Activated B cell treated with CpG ODN at 0.5 μM for 24 hours (primary cell): ENCODE results near the gene SHC2. TPM values are rescaled to one million over a fixed set of nuclear protein-coding genes. Genes with fewer than 3 reads are reported as not detected.

Experiments used
- ATAC-seq: fragments of 200-7000 bp; cut with Tn5 transposase; one replicate; pipeline ENCODE4 v1.10.0; 2021; ENCODE audit warnings: low read depth, mild to moderate bottlenecking, moderate library complexity
- CTCF ChIA-PET: fragments of 350-600 bp; sonication (Branson Sonifier 250); formaldehyde crosslinking; loops from one replicate; lab custom pipeline; 2021; ENCODE audit warnings: antibody characterized with exemption; lab: Charles Lee
- POLR2A ChIA-PET: fragments of 350-600 bp; sonication (Branson Sonifier 250); formaldehyde crosslinking; loops from one replicate; lab custom pipeline; 2021; ENCODE audit warnings: antibody characterized with exemption; lab: Charles Lee
- DNase-seq: peaks from one replicate; pipeline ENCODE4 v3.0.0; 2022
- H3K27ac Mint-ChIP-seq: one replicate; pipeline ENCODE4 v1.8.0; 2020; ENCODE audit warnings: mixed read lengths
- H3K27me3 Mint-ChIP-seq: one replicate; pipeline ENCODE4 v1.8.0; 2021; ENCODE audit warnings: mixed read lengths
- H3K36me3 Mint-ChIP-seq: one replicate; pipeline ENCODE4 v1.8.0; 2021; ENCODE audit warnings: low read depth, mixed read lengths
- H3K4me1 Mint-ChIP-seq: one replicate; pipeline ENCODE4 v1.8.0; 2021; ENCODE audit warnings: mixed read lengths
- H3K4me3 Mint-ChIP-seq: one replicate; pipeline ENCODE4 v1.8.0; 2020; ENCODE audit warnings: mild to moderate bottlenecking, mixed read lengths
- H3K9me3 Mint-ChIP-seq: one replicate; pipeline ENCODE4 v1.8.0; 2020; ENCODE audit warnings: mixed read lengths
- CTCF ChIP-seq: fragments of 200-600 bp; IDR thresholded peaks from one replicate; pipeline ENCODE4 v1.8.0; 2022; ENCODE audit warnings: antibody characterized with exemption, mild to moderate bottlenecking
- intact Hi-C: fragments of 100-400 bp; cut with micrococcal nuclease; formaldehyde crosslinking; loops from one replicate; pipeline ENCODE4 v1.15.1; 2024
- total RNA-seq: library from RNA; stranded (reverse); gene quantifications from 2 replicates; pipeline ENCODE4 v1.2.3, GENCODE V29; 2022

The SHC2 gene
- total RNA-seq, 1 donor from 2014 or later: not detected

GRCh38 chr19:437041-437440, 23.8 kb downstream of the SHC2 start:
- intact Hi-C loops: no loop called here
- Mint-ChIP-seq H3K36me3 (no peaks in the 10 kb centered on the region), H3K27ac (no peak overlapping the region), H3K9me3 (no peaks in the 10 kb centered on the region), H3K4me3 (no peak overlapping the region), H3K4me1 (no peaks in the 10 kb centered on the region), H3K27me3 (peaks cover 15% of the 10 kb centered on the region)
- CTCF ChIA-PET: no interaction called here
- DNase-seq (no peak), ATAC-seq (no peak)
- TF ChIP-seq CTCF: no peak
- POLR2A ChIA-PET: no interaction called here

GRCh38 chr19:436413-436950, 24.4 kb downstream of the SHC2 start:
- intact Hi-C loops: no loop called here
- TF ChIP-seq CTCF: no peak
- Mint-ChIP-seq H3K27me3 (peaks cover 15% of the 10 kb centered on the region), H3K36me3 (no peaks in the 10 kb centered on the region), H3K4me3 (no peak overlapping the region), H3K27ac (no peak overlapping the region), H3K9me3 (no peaks in the 10 kb centered on the region), H3K4me1 (no peaks in the 10 kb centered on the region)
- no peak for ATAC-seq
- POLR2A ChIA-PET: no interaction called here
- no peak for DNase-seq
- CTCF ChIA-PET: no interaction called here

- H3K9me3 Mint-ChIP-seq: no peaks in the 10 kb centered on the region
- intact Hi-C loops: no loop called here
These were observed 25.0 kb downstream of the SHC2 start for GRCh38 chr19:435707-436412.

GRCh38 chr19:435056-435706, 25.7 kb downstream of the SHC2 start:
- intact Hi-C loops: no loop called here
- CTCF ChIA-PET: no interaction called here
- Mint-ChIP-seq H3K27me3 (peaks cover 14% of the 10 kb centered on the region), H3K9me3 (no peaks in the 10 kb centered on the region), H3K4me3 (no peak overlapping the region), H3K4me1 (no peaks in the 10 kb centered on the region), H3K27ac (no peak overlapping the region), H3K36me3 (no peaks in the 10 kb centered on the region)
- ATAC-seq (no peak), DNase-seq (no peak)
- POLR2A ChIA-PET: no interaction called here
- no peak for TF ChIP-seq CTCF

More at GRCh38 chr19:435707-436412, 25.0 kb downstream of the SHC2 start:
- H3K27me3 Mint-ChIP-seq: peaks cover 15% of the 10 kb centered on the region
- no peak overlapping the region for H3K27ac Mint-ChIP-seq
- no peak overlapping the region for H3K4me3 Mint-ChIP-seq
- H3K4me1 Mint-ChIP-seq: no peaks in the 10 kb centered on the region
- TF ChIP-seq CTCF: no peak
- DNase-seq: no peak
- CTCF ChIA-PET: no interaction called here
- no peak for ATAC-seq
- H3K36me3 Mint-ChIP-seq: no peaks in the 10 kb centered on the region
- POLR2A ChIA-PET: no interaction called here

GRCh38 chr19:434152-434960, 26.5 kb downstream of the SHC2 start:
- Mint-ChIP-seq H3K27me3 (peaks cover 10% of the 10 kb centered on the region), H3K27ac (no peak overlapping the region), H3K4me3 (no peak overlapping the region), H3K36me3 (no peaks in the 10 kb centered on the region), H3K9me3 (no peaks in the 10 kb centered on the region), H3K4me1 (no peaks in the 10 kb centered on the region)
- intact Hi-C loops: no loop called here
- DNase-seq: no peak
- no peak for ATAC-seq
- no peak for TF ChIP-seq CTCF
- POLR2A ChIA-PET: no interaction called here
- CTCF ChIA-PET: no interaction called here
